Endothelial cell of hepatic sinusoid (primary cell): ENCODE measurements around the gene PRR33.
"Not testable (repeated sequence)": the region's sequence is repeated elsewhere in the genome, so short reads cannot be mapped to it uniquely, and the experiment has no call there.

Experiments
- in situ Hi-C: cut with HindIII; loops from 2 replicates; pipeline ENCODE4 v1.10.0; 2017; ENCODE audit warnings: low sequenced_read_pairs

PRR33 gene

GRCh38 chr11:1878137-1879031 is 13.3 kb downstream of the PRR33 start:
- in situ Hi-C loops = no loop called here

GRCh38 chr11:1877211-1878136 is 14.2 kb downstream of the PRR33 start:
- in situ Hi-C loops = no loop called here

- in situ Hi-C loops = no loop called here
These were observed 15.2 kb downstream of the PRR33 start for GRCh38 chr11:1876361-1877063.

GRCh38 chr11:1875851-1876301 is 15.8 kb downstream of the PRR33 start:
- in situ Hi-C loops = not testable (repeated sequence)

GRCh38 chr11:1875093-1875850 is 16.4 kb downstream of the PRR33 start:
- in situ Hi-C loops = no loop called here

- in situ Hi-C loops = not testable (repeated sequence)
These were observed 17.1 kb downstream of the PRR33 start for GRCh38 chr11:1874441-1875092.

- in situ Hi-C loops = not testable (repeated sequence)
These were observed 17.9 kb downstream of the PRR33 start for GRCh38 chr11:1873813-1874150.

- in situ Hi-C loops = no loop called here
These were observed 18.5 kb downstream of the PRR33 start for GRCh38 chr11:1873048-1873812.

- in situ Hi-C loops = no loop called here
These were observed 19.3 kb downstream of the PRR33 start for GRCh38 chr11:1872267-1872985.

- in situ Hi-C loops = no loop called here
These were observed 20.2 kb downstream of the PRR33 start for GRCh38 chr11:1871531-1871930.

GRCh38 chr11:1870721-1871466 is 20.8 kb downstream of the PRR33 start:
- in situ Hi-C loops = no loop called here

- in situ Hi-C loops = no loop called here
These were observed 21.4 kb downstream of the PRR33 start for GRCh38 chr11:1870326-1870696.

GRCh38 chr11:1869427-1870325 is 22.0 kb downstream of the PRR33 start:
- in situ Hi-C loops = no loop called here

- in situ Hi-C loops = no loop called here
These were observed 22.9 kb downstream of the PRR33 start for GRCh38 chr11:1868636-1869291.

- in situ Hi-C loops = no loop called here
These were observed 23.5 kb downstream of the PRR33 start for GRCh38 chr11:1868056-1868635.

- in situ Hi-C loops = no loop called here
These were observed 24.3 kb downstream of the PRR33 start for GRCh38 chr11:1867381-1867780.
